GM12878 (cell line): ENCODE data around the gene MRPL2. TPM values are rescaled to one million over a fixed set of nuclear protein-coding genes. Genes with fewer than 3 reads are reported as not detected.

ENCODE experiments used
- ATAC-seq: fragments of 200-7000 bp; cut with Tn5 transposase; 3 replicates; pipeline ENCODE4 v1.9.1; 2020; ENCODE audit warnings: mild to moderate bottlenecking, moderate library complexity
- BruUV-seq: library from RNA; stranded (reverse); fragments of 400-500 nt; replicated peaks from 2 replicates; lab custom pipeline; 2021; lab: Mats Ljungman, UMichigan
- CTCF ChIA-PET: fragments of 300-600 bp; sonication (Branson Sonifier 250); formaldehyde crosslinking; extraction: SDS; loops from one replicate; lab custom pipeline; 2021; ENCODE audit warnings: inconsistent platforms; lab: Yijun Ruan, JAX
- POLR2A ChIA-PET: fragments of 350-600 bp; formaldehyde crosslinking; extraction: SDS; loops from one replicate; lab custom pipeline; 2021; ENCODE audit warnings: inconsistent platforms; lab: Charles Lee
- RAD21 ChIA-PET: fragments of 300-600 bp; sonication (Branson Sonifier 250); formaldehyde crosslinking; loops from one replicate; lab custom pipeline; 2023; ENCODE audit warnings: antibody characterized with exemption; ENCODE audit not compliant: unreplicated experiment; lab: Charles Lee
- SMC1A ChIA-PET: fragments of 300-600 bp; sonication (Branson Sonifier 250); formaldehyde crosslinking; loops from one replicate; lab custom pipeline; 2023; ENCODE audit not compliant: unreplicated experiment, uncharacterized antibody; lab: Charles Lee
- DNase-seq: peaks from one replicate; pipeline ENCODE4 v3.0.0-alpha.2; 2011; ENCODE audit warnings: low read depth, low spot score
- FAIRE-seq: peaks from 3 replicates; lab custom pipeline; 2011; peaks lifted over from hg19 to GRCh38; lab: Jason Lieb, UNC
- H2AFZ ChIP-seq: 2 replicates; pipeline ENCODE4 v1.6.0; 2011; ENCODE audit warnings: low read depth, low read length, control low read depth; ENCODE audit not compliant: control insufficient read depth
- H3K27ac ChIP-seq: 2 replicates; pipeline ENCODE4 v1.5.1; 2011; ENCODE audit warnings: control low read depth; ENCODE audit not compliant: control insufficient read depth, insufficient read depth
- H3K27me3 ChIP-seq, 2 experiments: replicated peaks in 1 of 2; 2 replicates each; pipeline versions ENCODE4 v1.6.0 to v1.6.1; 2011; ENCODE audit warnings: low read length in 1 of 2; ENCODE audit not compliant: control insufficient read depth in 2 of 2, insufficient read depth in 2 of 2
- H3K36me3 ChIP-seq, 2 experiments: 2 replicates each; pipeline ENCODE4 v1.5.1; 2011; ENCODE audit warnings: low read length in 1 of 2; ENCODE audit not compliant: control insufficient read depth in 2 of 2, insufficient read depth in 2 of 2
- H3K4me1 ChIP-seq: 2 replicates; pipeline ENCODE4 v1.6.1; 2011; ENCODE audit warnings: mild to moderate bottlenecking, low read length, moderate library complexity, mixed read lengths; ENCODE audit not compliant: control insufficient read depth, insufficient read depth
- H3K4me2 ChIP-seq: 2 replicates; pipeline ENCODE4 v1.6.0; 2011; ENCODE audit warnings: control low read depth; ENCODE audit not compliant: control insufficient read depth, insufficient read depth
- H3K4me3 ChIP-seq: fragments of 200-600 bp; sonication (generic); 2 replicates; pipeline ENCODE4 v1.5.1; 2016
- H3K79me2 ChIP-seq: 2 replicates; pipeline ENCODE4 v1.6.0; 2011; ENCODE audit warnings: low read length; ENCODE audit not compliant: control insufficient read depth, insufficient read depth
- H3K9ac ChIP-seq: 2 replicates; pipeline ENCODE4 v1.8.0; 2011; ENCODE audit warnings: low read length, control low read depth, mixed read lengths; ENCODE audit not compliant: control insufficient read depth, insufficient read depth
- H3K9me3 ChIP-seq: replicated peaks from 3 replicates; pipeline ENCODE4 v1.5.1; 2011; ENCODE audit warnings: mild to moderate bottlenecking, low read length; ENCODE audit not compliant: control insufficient read depth, insufficient read depth
- H4K20me1 ChIP-seq: 2 replicates; pipeline ENCODE4 v1.6.0; 2011; ENCODE audit not compliant: control insufficient read depth, insufficient read depth
- CHD1 ChIP-seq: IDR thresholded peaks from 2 replicates; pipeline ENCODE4 v1.6.1; 2012; ENCODE audit warnings: low read depth, low read length, improper control_type of control experiment
- CTCF ChIP-seq, 3 experiments: IDR thresholded peaks in 2 of 3; conservative IDR thresholded peaks in 1 of 3; 2 replicates each; pipeline ENCODE4 v1.5.1; 2011; ENCODE audit warnings: low read depth in 3 of 3, low read length in 3 of 3, mild to moderate bottlenecking in 3 of 3, control low read depth in 2 of 3, moderate library complexity in 2 of 3, inconsistent platforms in 1 of 3, mixed read lengths in 1 of 3; ENCODE audit not compliant: control insufficient read depth in 2 of 3, insufficient read depth in 1 of 3; ENCODE audit errors: extremely low read depth in 1 of 3
- DPF2 ChIP-seq: fragments of 450-650 bp; IDR thresholded peaks from 2 replicates; pipeline ENCODE4 v1.6.1; 2017; ENCODE audit warnings: mild to moderate bottlenecking
- EP300 ChIP-seq, 2 experiments: fragments of 150-350 bp in 1 of 2; IDR thresholded peaks; 2 replicates each; pipeline ENCODE4 v1.6.1; 2011 to 2012; ENCODE audit warnings: low read depth in 2 of 2, low read length in 2 of 2, borderline replicate concordance in 1 of 2, improper control_type of control experiment in 1 of 2, inconsistent platforms in 1 of 2; ENCODE audit not compliant: control insufficient read depth in 1 of 2
- HDGF ChIP-seq: fragments of 450-650 bp; IDR thresholded peaks from 2 replicates; pipeline ENCODE4 v1.6.1; 2016; ENCODE audit warnings: antibody characterized with exemption
- MEF2B ChIP-seq: fragments of 450-650 bp; IDR thresholded peaks from 2 replicates; pipeline ENCODE4 v1.6.1; 2018; ENCODE audit warnings: mild to moderate bottlenecking, moderate library complexity; ENCODE audit not compliant: partially characterized antibody, poor library complexity, severe bottlenecking
- MYB ChIP-seq: fragments of 150-350 bp; IDR thresholded peaks from 2 replicates; pipeline ENCODE4 v1.6.1; 2014; ENCODE audit warnings: mild to moderate bottlenecking, low read depth, low read length, borderline replicate concordance
- SPI1 ChIP-seq: IDR thresholded peaks from 2 replicates; pipeline ENCODE4 v1.6.1; 2011; ENCODE audit warnings: low read depth, mild to moderate bottlenecking, low read length, moderate library complexity, borderline replicate concordance; ENCODE audit not compliant: insufficient read depth
- ZZZ3 ChIP-seq: IDR thresholded peaks from 2 replicates; pipeline ENCODE4 v1.6.1; 2011; ENCODE audit warnings: low read depth; ENCODE audit not compliant: control insufficient read depth, insufficient read length
- WGBS: methylation state at CpG from one replicate; pipeline ENCODE4 v1.1.6; 2016; ENCODE audit warnings: low lambda C conversion rate; ENCODE audit not compliant: insufficient replicate concordance, insufficient coverage; ENCODE audit errors: missing lambda C conversion rate; 5-methylcytosine and 5-hydroxymethylcytosine counted together
- in situ Hi-C: fragments of 300-500 bp; cut with MboI; formaldehyde crosslinking; loops from 9 replicates; pipeline ENCODE4 v1.14.3; 2018; ENCODE audit warnings: mixed read lengths
- intact Hi-C: fragments of 100-400 bp; cut with micrococcal nuclease; formaldehyde crosslinking; loops from one replicate; pipeline ENCODE4 v1.14.2; 2022; ENCODE audit not compliant: unreplicated experiment
- polyA plus RNA-seq, 11 experiments: library from polyadenylated mRNA; depleted of rRNA in 4 of 11; unstranded in 6 of 11; stranded (reverse) in 5 of 11; fragments of >200 nt; fragmentation: Nextera tagmentation in 4 of 11; fragmentation: Illumina TruSeq in 1 of 11; extraction: Ambion mirVana in 4 of 11; extraction: Trizol in 1 of 11; gene quantifications; 1 replicate in 1 of 11; 2 replicates in 10 of 11; pipeline versions ENCODE4 v1.2.1 to v1.2.3, GENCODE V29; 2011 to 2016; ENCODE audit warnings: inconsistent platforms in 2 of 11, missing spikeins in 2 of 11, low read depth in 1 of 11
- total RNA-seq, 4 experiments: library from RNA; depleted of rRNA in 3 of 4; stranded (reverse); fragments of >200 nt in 3 of 4; fragmentation: Illumina TruSeq in 1 of 4; extraction: Trizol in 1 of 4; gene quantifications; 2 replicates each; pipeline versions ENCODE4 v1.2.1 to v1.2.3, GENCODE V29; 2013 to 2021
- TF ChIP-seq, protein P1 (sequence below): fragments of 450-650 bp; formaldehyde crosslinking; IDR thresholded peaks from 2 replicates; pipeline ENCODE4 v1.4.0; 2022; ENCODE audit warnings: mild to moderate bottlenecking, moderate library complexity
- TF ChIP-seq, protein P2 (sequence below): fragments of 150-350 bp; IDR thresholded peaks from 2 replicates; pipeline ENCODE4 v1.6.1; 2016; ENCODE audit warnings: low read depth, low read length

MRPL2 gene
- total and polyA plus RNA-seq, 10 of the 15 experiments (the other 5 are each of a cell fraction or from before 2014, with no cell fraction given): 29.7 to 125 (median 50.2) TPM

GRCh38 chr6:43021270-43022047 is 37.8 kb downstream of the MRPL2 start, which contains the start of gene RRP36 (continued):
- TF ChIP-seq, protein P1, sequence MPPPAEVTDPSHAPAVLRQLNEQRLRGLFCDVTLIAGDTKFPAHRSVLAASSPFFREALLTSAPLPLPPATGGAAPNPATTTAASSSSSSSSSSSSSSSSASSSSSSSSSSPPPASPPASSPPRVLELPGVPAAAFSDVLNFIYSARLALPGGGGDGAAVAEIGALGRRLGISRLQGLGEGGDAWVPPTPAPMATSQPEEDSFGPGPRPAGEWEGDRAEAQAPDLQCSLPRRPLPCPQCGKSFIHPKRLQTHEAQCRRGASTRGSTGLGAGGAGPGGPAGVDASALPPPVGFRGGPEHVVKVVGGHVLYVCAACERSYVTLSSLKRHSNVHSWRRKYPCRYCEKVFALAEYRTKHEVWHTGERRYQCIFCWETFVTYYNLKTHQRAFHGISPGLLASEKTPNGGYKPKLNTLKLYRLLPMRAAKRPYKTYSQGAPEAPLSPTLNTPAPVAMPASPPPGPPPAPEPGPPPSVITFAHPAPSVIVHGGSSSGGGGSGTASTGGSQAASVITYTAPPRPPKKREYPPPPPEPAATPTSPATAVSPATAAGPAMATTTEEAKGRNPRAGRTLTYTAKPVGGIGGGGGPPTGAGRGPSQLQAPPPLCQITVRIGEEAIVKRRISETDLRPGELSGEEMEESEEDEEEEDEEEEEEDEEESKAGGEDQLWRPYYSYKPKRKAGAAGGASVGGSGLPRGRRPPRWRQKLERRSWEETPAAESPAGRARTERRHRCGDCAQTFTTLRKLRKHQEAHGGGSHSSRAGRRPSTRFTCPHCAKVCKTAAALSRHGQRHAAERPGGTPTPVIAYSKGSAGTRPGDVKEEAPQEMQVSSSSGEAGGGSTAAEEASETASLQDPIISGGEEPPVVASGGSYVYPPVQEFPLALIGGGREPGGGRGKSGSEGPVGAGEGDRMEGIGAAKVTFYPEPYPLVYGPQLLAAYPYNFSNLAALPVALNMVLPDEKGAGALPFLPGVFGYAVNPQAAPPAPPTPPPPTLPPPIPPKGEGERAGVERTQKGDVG (CRISPR knock-in tag): no peak
- TF ChIP-seq MEF2B (no peak), HDGF (no peak), ZZZ3 (no peak)

DNA sequence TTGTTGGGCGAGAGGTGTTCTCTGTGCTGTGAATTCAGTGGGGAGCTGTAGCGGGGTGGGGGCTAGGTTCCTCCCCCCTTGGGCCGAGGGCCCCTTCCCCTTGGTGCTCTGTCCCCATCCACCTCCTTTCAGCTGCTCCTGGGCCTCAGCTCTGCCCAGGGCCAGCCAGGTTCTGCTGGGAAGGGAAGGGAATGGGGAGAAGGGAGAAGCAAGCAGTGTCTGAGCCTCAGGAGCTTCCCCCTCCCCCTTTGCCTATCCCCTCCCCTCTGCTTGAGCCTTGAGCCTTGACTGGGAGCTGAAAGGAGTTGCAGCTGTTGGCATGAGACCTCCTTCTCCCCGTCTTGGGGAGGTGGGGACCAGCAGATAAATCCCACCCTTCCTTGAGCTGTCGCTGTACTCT is 38.4 kb downstream of the MRPL2 start:
- H3K27me3 ChIP-seq: no peaks in the 10 kb centered on the region
- FAIRE-seq (no peak), ATAC-seq (no peak; the same call in 2 of the 3 replicates), DNase-seq (no peak)
- ChIA-PET SMC1A (interaction anchor here (1.0 to 2.0 kb wide), 3 partner anchors 8 to 119 kb away, joined by 3 to 5 read pairs (median 3); partner anchors contain the start of gene CUL7), RAD21 (interaction anchor here (0.8 to 2.0 kb wide), 2 partner anchors 40 to 41 kb away, joined by 4 to 5 read pairs; partner anchors contain the start of gene PEX6), CTCF (interaction anchor here (0.6 to 1.7 kb wide), 4 partner anchors 38 to 349 kb away, joined by 3 to 7 read pairs (median 3); no protein-coding TSS in a partner anchor), POLR2A (interaction anchor here (0.7 to 2.0 kb wide), 6 partner anchors 9 to 88 kb away, joined by 3 to 6 read pairs (median 4); partner anchors contain the start of genes CUL7 and PPP2R5D)
- peak overlapping the region; percentile 85 for H3K4me2 ChIP-seq
- H3K27ac ChIP-seq: peak overlapping the region; percentile 77
- intact Hi-C loops (no loop called here), in situ Hi-C loops (no loop called here)
- TSS peak; percentile 95 for BruUV-seq
- H3K4me3 ChIP-seq: peak overlapping the region; percentile 100; the same call in 1 of the 2 replicates
- H4K20me1 ChIP-seq: peaks cover 3% of the 10 kb centered on the region; the same call in 1 of the 2 replicates
- WGBS: 69% methylated on average over 5 of the region's 5 CpGs
- peaks cover 23% of the 10 kb centered on the region for H3K79me2 ChIP-seq
- peaks cover 16% of the 10 kb centered on the region for H3K4me1 ChIP-seq
- H3K36me3 ChIP-seq: peaks cover 4 to 10% of the 10 kb centered on the region in 2 experiments
- H2AFZ ChIP-seq: peak overlapping the region; percentile 70
- H3K9ac ChIP-seq: peak overlapping the region; percentile 80
- no peaks in the 10 kb centered on the region for H3K9me3 ChIP-seq
- TF ChIP-seq, protein P2, sequence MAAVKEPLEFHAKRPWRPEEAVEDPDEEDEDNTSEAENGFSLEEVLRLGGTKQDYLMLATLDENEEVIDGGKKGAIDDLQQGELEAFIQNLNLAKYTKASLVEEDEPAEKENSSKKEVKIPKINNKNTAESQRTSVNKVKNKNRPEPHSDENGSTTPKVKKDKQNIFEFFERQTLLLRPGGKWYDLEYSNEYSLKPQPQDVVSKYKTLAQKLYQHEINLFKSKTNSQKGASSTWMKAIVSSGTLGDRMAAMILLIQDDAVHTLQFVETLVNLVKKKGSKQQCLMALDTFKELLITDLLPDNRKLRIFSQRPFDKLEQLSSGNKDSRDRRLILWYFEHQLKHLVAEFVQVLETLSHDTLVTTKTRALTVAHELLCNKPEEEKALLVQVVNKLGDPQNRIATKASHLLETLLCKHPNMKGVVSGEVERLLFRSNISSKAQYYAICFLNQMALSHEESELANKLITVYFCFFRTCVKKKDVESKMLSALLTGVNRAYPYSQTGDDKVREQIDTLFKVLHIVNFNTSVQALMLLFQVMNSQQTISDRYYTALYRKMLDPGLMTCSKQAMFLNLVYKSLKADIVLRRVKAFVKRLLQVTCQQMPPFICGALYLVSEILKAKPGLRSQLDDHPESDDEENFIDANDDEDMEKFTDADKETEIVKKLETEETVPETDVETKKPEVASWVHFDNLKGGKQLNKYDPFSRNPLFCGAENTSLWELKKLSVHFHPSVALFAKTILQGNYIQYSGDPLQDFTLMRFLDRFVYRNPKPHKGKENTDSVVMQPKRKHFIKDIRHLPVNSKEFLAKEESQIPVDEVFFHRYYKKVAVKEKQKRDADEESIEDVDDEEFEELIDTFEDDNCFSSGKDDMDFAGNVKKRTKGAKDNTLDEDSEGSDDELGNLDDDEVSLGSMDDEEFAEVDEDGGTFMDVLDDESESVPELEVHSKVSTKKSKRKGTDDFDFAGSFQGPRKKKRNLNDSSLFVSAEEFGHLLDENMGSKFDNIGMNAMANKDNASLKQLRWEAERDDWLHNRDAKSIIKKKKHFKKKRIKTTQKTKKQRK: no peak
- TF ChIP-seq EP300 (IDR thresholded peaks at IDR 0.05; ENCODE audit: borderline replicate concordance in 1 of 2, control insufficient read depth in 1 of 2, low read depth in 2 of 2, low read length in 2 of 2) (no peak), CTCF (IDR thresholded peaks at IDR 0.05 in 2 of 3, conservative IDR thresholded peaks at IDR 0.05 in 1 of 3; ENCODE audit: control insufficient read depth in 2 of 3, extremely low read depth in 1 of 3, insufficient read depth in 1 of 3, low read depth in 3 of 3, low read length in 3 of 3) (no peak), CHD1 (no peak), MYB (no peak), SPI1 (no peak), DPF2 (no peak)
